SK-N-SH (cell line): ENCODE results near the gene OR10G2. TPM values are rescaled to one million over a fixed set of nuclear protein-coding genes. Genes with fewer than 3 reads are reported as not detected.

Source experiments
- CTCF ChIA-PET: fragments of 300-600, 350-600 bp; formaldehyde crosslinking; extraction: SDS; loops from one replicate; lab custom pipeline; 2021; lab: Yijun Ruan, JAX
- POLR2A ChIA-PET: fragments of 350-600 bp; sonication (Branson Sonifier 250); formaldehyde crosslinking; extraction: SDS; loops from one replicate; lab custom pipeline; 2020; ENCODE audit warnings: antibody characterized with exemption, inconsistent platforms; lab: Yijun Ruan, JAX
- DNase-seq: peaks from one replicate; pipeline ENCODE4 v3.0.0; 2012
- H2AFZ ChIP-seq: fragments of 200-600 bp; sonication (generic); 2 replicates; pipeline ENCODE4 v1.8.1; 2016; ENCODE audit warnings: antibody characterized with exemption, mild to moderate bottlenecking, low read depth
- H3F3A ChIP-seq: fragments of 200-600 bp; sonication (generic); replicated peaks from 2 replicates; pipeline ENCODE3; 2016; ENCODE audit warnings: antibody characterized with exemption, mild to moderate bottlenecking; ENCODE audit not compliant: insufficient read depth
- H3K27ac ChIP-seq, 2 experiments: fragments of 200-500 bp in 1 of 2; fragments of 200-600 bp in 1 of 2; sonication (Bioruptor generic) in 1 of 2; sonication (generic), shearing (Covaris generic) in 1 of 2; 2 replicates each; pipeline versions ENCODE4 v1.5.1 to v1.6.1; 2014 to 2016; ENCODE audit warnings: low read depth in 2 of 2, inconsistent platforms in 1 of 2, low read length in 1 of 2, mild to moderate bottlenecking in 1 of 2, mixed read lengths in 1 of 2
- H3K27me3 ChIP-seq: fragments of 200-600 bp; sonication (generic), shearing (Covaris generic); 2 replicates; pipeline ENCODE4 v1.6.1; 2016; ENCODE audit warnings: mixed run types; ENCODE audit not compliant: insufficient read depth
- H3K36me3 ChIP-seq, 2 experiments: fragments of 200-500 bp in 1 of 2; fragments of 200-600 bp in 1 of 2; sonication (Bioruptor generic) in 1 of 2; sonication (generic) in 1 of 2; replicated peaks in 1 of 2; 2 replicates each; pipeline versions ENCODE3 to v1.5.1; 2014 to 2016; ENCODE audit warnings: low read length in 1 of 2, mild to moderate bottlenecking in 1 of 2; ENCODE audit not compliant: insufficient read depth in 2 of 2, control insufficient read depth in 1 of 2
- H3K4me1 ChIP-seq, 2 experiments: fragments of 200-500 bp in 1 of 2; fragments of 200-600 bp in 1 of 2; sonication (Bioruptor generic) in 1 of 2; sonication (generic), shearing (Covaris generic) in 1 of 2; 2 replicates each; pipeline versions ENCODE4 v1.5.1 to v1.6.1; 2014 to 2016; ENCODE audit warnings: low read depth in 1 of 2, low read length in 1 of 2, mixed run types in 1 of 2; ENCODE audit not compliant: insufficient read depth in 2 of 2, control insufficient read depth in 1 of 2
- H3K4me2 ChIP-seq: fragments of 200-600 bp; sonication (generic), shearing (Covaris generic); 2 replicates; pipeline ENCODE4 v1.6.1; 2017; ENCODE audit warnings: mixed run types
- H3K4me3 ChIP-seq, 2 experiments: fragments of 200-500 bp in 1 of 2; fragments of 200-600 bp in 1 of 2; sonication (Bioruptor generic) in 1 of 2; sonication (generic), shearing (Covaris generic) in 1 of 2; 2 replicates each; pipeline versions ENCODE4 v1.5.1 to v1.8.1; 2014 to 2016; ENCODE audit warnings: low read depth in 2 of 2, inconsistent platforms in 1 of 2, low read length in 1 of 2, mild to moderate bottlenecking in 1 of 2, mixed read lengths in 1 of 2, moderate library complexity in 1 of 2
- H3K79me2 ChIP-seq: fragments of 200-600 bp; sonication (generic); 2 replicates; pipeline ENCODE4 v1.8.1; 2017; ENCODE audit warnings: mild to moderate bottlenecking; ENCODE audit not compliant: insufficient read depth
- H3K9ac ChIP-seq: fragments of 200-600 bp; sonication (generic); 2 replicates; pipeline ENCODE4 v1.6.1; 2017; ENCODE audit warnings: mixed run types
- H3K9me2 ChIP-seq: fragments of 200-600 bp; sonication (generic); 2 replicates; pipeline ENCODE4 v1.6.1; 2017; ENCODE audit warnings: mixed run types
- H3K9me3 ChIP-seq: fragments of 200-600 bp; sonication (generic); 2 replicates; pipeline ENCODE4 v1.6.1; 2017; ENCODE audit warnings: mixed run types, mild to moderate bottlenecking, moderate library complexity
- H4K20me1 ChIP-seq: fragments of 200-600 bp; sonication (generic); 2 replicates; pipeline ENCODE4 v1.6.1; 2017; ENCODE audit warnings: mild to moderate bottlenecking, mixed run types; ENCODE audit not compliant: insufficient read depth
- CHD2 ChIP-seq: fragments of 150-350 bp; IDR thresholded peaks from 2 replicates; pipeline ENCODE4 v1.6.1; 2018; ENCODE audit warnings: low read length; ENCODE audit not compliant: partially characterized antibody
- EP300 ChIP-seq, 2 experiments: IDR thresholded peaks; 2 replicates each; pipeline versions ENCODE4 v1.4.0 to v1.6.1; 2012; ENCODE audit warnings: borderline replicate concordance in 1 of 2, low read depth in 1 of 2, low read length in 1 of 2
- EZH2phosphoT487 ChIP-seq: fragments of 200-600 bp; sonication (generic); IDR thresholded peaks from 2 replicates; pipeline ENCODE4 v1.6.1; 2017; ENCODE audit warnings: low read depth, mixed run types, mild to moderate bottlenecking, antibody characterized with exemption, moderate library complexity, borderline replicate concordance
- GABPA ChIP-seq: IDR thresholded peaks from 2 replicates; pipeline ENCODE4 v1.4.0; 2012; ENCODE audit warnings: low read depth, mild to moderate bottlenecking
- JUND ChIP-seq: IDR thresholded peaks from 2 replicates; pipeline ENCODE4 v1.4.0; 2012
- MAX ChIP-seq: IDR thresholded peaks from 2 replicates; pipeline ENCODE4 v1.4.0; 2012; ENCODE audit warnings: low read depth
- NRF1 ChIP-seq: IDR thresholded peaks from 2 replicates; pipeline ENCODE4 v1.6.1; 2012; ENCODE audit warnings: low read depth, mild to moderate bottlenecking, low read length
- PBX3 ChIP-seq: IDR thresholded peaks from 2 replicates; pipeline ENCODE4; 2012
- POLR2AphosphoS5 ChIP-seq: IDR thresholded peaks from 2 replicates; pipeline ENCODE4 v1.6.1; 2012; ENCODE audit warnings: low read depth, low read length
- RXRA ChIP-seq: IDR thresholded peaks from 2 replicates; pipeline ENCODE4 v1.4.0; 2012; ENCODE audit warnings: low read depth, mild to moderate bottlenecking, borderline replicate concordance
- SIN3A ChIP-seq: IDR thresholded peaks from 2 replicates; pipeline ENCODE4 v1.6.1; 2012; ENCODE audit warnings: low read depth, mild to moderate bottlenecking, low read length, moderate library complexity, borderline replicate concordance
- SMC3 ChIP-seq: IDR thresholded peaks from 2 replicates; pipeline ENCODE4 v1.6.1; 2012; ENCODE audit warnings: low read depth, low read length, improper control_type of control experiment
- TCF12 ChIP-seq: IDR thresholded peaks from 2 replicates; pipeline ENCODE4 v1.4.0; 2012
- TEAD4 ChIP-seq: IDR thresholded peaks from 2 replicates; pipeline ENCODE4 v1.4.0; 2012; ENCODE audit warnings: mild to moderate bottlenecking, borderline replicate concordance; ENCODE audit not compliant: insufficient read depth
- USF1 ChIP-seq: IDR thresholded peaks from 2 replicates; pipeline ENCODE4 v1.4.0; 2012; ENCODE audit warnings: low read depth, borderline replicate concordance
- YY1 ChIP-seq: IDR thresholded peaks from 2 replicates; pipeline ENCODE4 v1.4.0; 2012; ENCODE audit warnings: low read depth, mild to moderate bottlenecking
- ZBTB33 ChIP-seq: IDR thresholded peaks from 2 replicates; pipeline ENCODE4 v1.4.0; 2012; ENCODE audit warnings: low read depth, borderline replicate concordance
- WGBS: methylation state at CpG from one replicate; pipeline ENCODE4 v1.1.6; 2017; ENCODE audit warnings: low lambda C conversion rate; 5-methylcytosine and 5-hydroxymethylcytosine counted together
- polyA plus RNA-seq, 3 experiments: library from polyadenylated mRNA; depleted of rRNA; stranded (reverse); fragments of >200 nt; gene quantifications; 2 replicates each; pipeline ENCODE4 v1.2.3, GENCODE V29; 2012

Gene OR10G2
- polyA plus RNA-seq, 1 of the 3 experiments (the other 2 are of a cell fraction) = not detected

GRCh38 chr14:21668377-21668776, 33.6 kb upstream of the OR10G2 start:
- Histone ChIP-seq H3F3A (peaks cover 4% of the 10 kb centered on the region), H3K79me2 (no peaks in the 10 kb centered on the region), H3K27ac (no peak overlapping the region), H3K4me2 (no peak overlapping the region), H3K9me3 (no peaks in the 10 kb centered on the region), H2AFZ (no peak overlapping the region), H3K36me3 (no peaks in the 10 kb centered on the region), H3K27me3 (peaks cover 5% of the 10 kb centered on the region; the same call in 1 of the 2 replicates), H3K4me1 (no peaks in the 10 kb centered on the region; a peak in 1 of 4 replicates), H3K4me3 (no peak overlapping the region), H3K9ac (no peak overlapping the region), H4K20me1 (no peaks in the 10 kb centered on the region), H3K9me2 (no peaks in the 10 kb centered on the region)
- no peak for DNase-seq
- TF ChIP-seq POLR2AphosphoS5 = no peak
- TF ChIP-seq GABPA = no peak
- TF ChIP-seq NRF1 = no peak
- no peak for TF ChIP-seq SIN3A
- TF ChIP-seq RXRA = no peak
- no peak for TF ChIP-seq YY1
- TF ChIP-seq CHD2 = no peak
- TF ChIP-seq EP300 (IDR thresholded peaks at IDR 0.05; ENCODE audit: borderline replicate concordance in 1 of 2, low read depth in 1 of 2, low read length in 1 of 2) = no peak
- TF ChIP-seq JUND = no peak
- no peak for TF ChIP-seq EZH2phosphoT487
- no peak for TF ChIP-seq USF1
- no peak for TF ChIP-seq SMC3
- TF ChIP-seq MAX = no peak
- TF ChIP-seq PBX3 = no peak
- WGBS = 0% methylated on average over 3 of the region's 3 CpGs
- ChIA-PET CTCF (no interaction called here), POLR2A (no interaction called here)

GRCh38 chr14:21656980-21657379, 22.2 kb upstream of the OR10G2 start:
- H3K9ac ChIP-seq = no peak overlapping the region
- no peaks in the 10 kb centered on the region for H4K20me1 ChIP-seq
- H3K79me2 ChIP-seq = no peaks in the 10 kb centered on the region
- H3K27me3 ChIP-seq = no peaks in the 10 kb centered on the region; the same call in 1 of the 2 replicates
- no peak for TF ChIP-seq POLR2AphosphoS5
- no peak for TF ChIP-seq TCF12
- TF ChIP-seq TEAD4 = no peak
- TF ChIP-seq ZBTB33 = no peak
- no peak for TF ChIP-seq RXRA
- TF ChIP-seq, all 33 proteins: peak for 0
- Histone ChIP-seq H2AFZ (no peak overlapping the region), H3K4me3 (no peak overlapping the region), H3K27ac (no peak overlapping the region), H3K36me3 (no peaks in the 10 kb centered on the region), H3K9me3 (no peaks in the 10 kb centered on the region), H3K4me2 (no peak overlapping the region), H3K9me2 (no peaks in the 10 kb centered on the region), H3K4me1 (peaks cover 0 to 19% of the 10 kb centered on the region in 2 experiments; a peak in 1 of 4 replicates), H3F3A (no peaks in the 10 kb centered on the region)
- ChIA-PET CTCF (no interaction called here), POLR2A (no interaction called here)
- WGBS = 53% methylated on average over 1 of the region's 1 CpG
- DNase-seq = no peak
